ENCODE results near the gene CACNG6. TPM values are rescaled to one million over a fixed set of nuclear protein-coding genes. Genes with fewer than 3 reads are reported as not detected.

Gene CACNG6, protein sequence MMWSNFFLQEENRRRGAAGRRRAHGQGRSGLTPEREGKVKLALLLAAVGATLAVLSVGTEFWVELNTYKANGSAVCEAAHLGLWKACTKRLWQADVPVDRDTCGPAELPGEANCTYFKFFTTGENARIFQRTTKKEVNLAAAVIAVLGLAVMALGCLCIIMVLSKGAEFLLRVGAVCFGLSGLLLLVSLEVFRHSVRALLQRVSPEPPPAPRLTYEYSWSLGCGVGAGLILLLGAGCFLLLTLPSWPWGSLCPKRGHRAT
- total RNA-seq (2022; extraction: Qiagen RNA extraction), result 8.5 to 13.8 TPM (median 13.2 TPM) in 5 replicates

DNA sequence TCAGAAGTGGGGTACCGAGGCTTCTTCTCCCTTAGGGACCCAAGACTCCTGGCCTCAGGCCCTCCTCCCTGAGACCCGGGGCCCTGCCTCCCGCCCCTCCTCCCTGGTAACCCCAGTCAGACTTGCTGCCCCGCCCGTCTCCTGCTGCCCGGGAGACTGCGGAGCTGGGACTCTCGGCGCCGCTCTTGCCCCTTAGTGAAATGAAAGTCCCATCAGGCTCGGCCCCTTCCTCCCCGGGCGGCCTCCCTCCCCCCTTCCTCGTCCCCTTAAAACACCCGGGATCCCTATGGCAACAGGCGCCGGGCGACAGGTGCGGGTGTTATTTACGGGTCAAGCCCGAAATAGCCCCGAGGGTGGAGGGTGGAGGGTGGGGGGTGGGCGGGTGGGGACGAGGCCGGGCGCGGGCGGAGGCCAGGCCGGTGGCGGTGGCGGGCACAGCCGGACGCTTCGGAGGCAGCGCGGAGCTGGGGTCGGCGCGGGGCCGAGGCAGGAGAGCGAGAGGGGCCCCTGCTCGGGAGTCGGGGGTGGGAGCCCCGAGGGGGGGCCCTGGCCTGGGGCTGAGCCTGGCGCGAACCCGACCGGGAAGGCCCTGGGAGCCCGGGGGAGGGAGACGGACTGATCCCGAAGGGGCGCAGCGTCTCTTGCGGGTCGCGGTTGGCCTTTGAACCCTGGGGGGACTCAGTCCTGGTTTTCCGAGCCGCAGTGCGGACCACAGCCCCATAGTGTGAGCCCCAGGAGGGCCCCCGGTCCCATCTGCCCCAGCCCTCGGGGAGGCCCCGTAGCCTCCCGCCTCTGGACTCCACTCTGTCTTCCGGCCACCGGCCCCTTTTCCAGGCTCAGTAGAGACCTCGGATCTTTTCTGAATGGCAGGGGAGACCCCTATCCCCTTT lies at the start of gene CACNG6:
CACNG6 (plus strand) TSS at position 414 of the 890 bp plus-strand sequence. CDS start 1,241 bp downstream, outside the sequence.

DNA sequence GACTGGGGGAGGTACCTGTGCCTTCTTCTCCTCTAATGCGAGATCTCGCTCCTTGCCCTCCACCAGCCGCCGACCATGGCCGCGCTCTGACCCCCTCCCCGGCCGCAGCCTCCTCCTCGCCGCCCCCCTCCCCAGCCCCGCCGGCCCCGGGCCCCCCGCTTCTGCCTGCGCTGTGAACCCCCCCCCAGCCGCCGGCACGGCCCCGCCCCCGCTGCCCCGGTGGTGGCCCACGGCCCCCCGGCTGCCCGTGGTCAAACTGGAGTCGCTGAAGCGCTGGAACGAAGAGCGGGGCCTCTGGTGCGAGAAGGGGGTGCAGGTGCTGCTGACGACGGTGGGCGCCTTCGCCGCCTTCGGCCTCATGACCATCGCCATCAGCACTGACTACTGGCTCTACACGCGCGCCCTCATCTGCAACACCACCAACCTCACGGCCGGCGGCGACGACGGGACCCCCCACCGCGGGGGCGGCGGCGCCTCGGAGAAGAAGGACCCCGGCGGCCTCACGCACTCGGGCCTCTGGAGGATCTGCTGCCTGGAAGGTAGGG lies 28.5 kb upstream of the CACNG6 start, which contains the start of gene CACNG8:
CACNG8 (plus strand) TSS at position 51 of the 545 bp plus-strand sequence.

Other genes starting within 250 kb of the CACNG6 start
- gene NLRP12, start 167.3 kb upstream of the CACNG6 start, total RNA-seq (2022; extraction: Qiagen RNA extraction), result 0.02 to 0.04 TPM (median 0.02 TPM) in 3 of 5 replicates, not detected in the others
- 208 to 357 TPM (median 304 TPM) in 5 replicates for gene MYADM, start 123.8 kb upstream of the CACNG6 start, total RNA-seq (2022; extraction: Qiagen RNA extraction)
- 4.2 to 6.7 TPM (median 5.9 TPM) in 5 replicates for gene PRKCG, start 109.4 kb upstream of the CACNG6 start, total RNA-seq (2022; extraction: Qiagen RNA extraction)
- 5.6 to 10.8 TPM (median 10.7 TPM) in 5 replicates for gene CACNG7, start 82.4 kb upstream of the CACNG6 start, total RNA-seq (2022; extraction: Qiagen RNA extraction)
- gene CACNG8, start 28.7 kb upstream of the CACNG6 start, total RNA-seq (2022; extraction: Qiagen RNA extraction), result 0.90 to 1.4 TPM (median 1.4 TPM) in 5 replicates
- gene VSTM1, start 72.3 kb downstream of the CACNG6 start, total RNA-seq (2022; extraction: Qiagen RNA extraction), result 0.36 to 0.93 TPM (median 0.50 TPM) in 5 replicates
- gene TARM1, start 89.7 kb downstream of the CACNG6 start, total RNA-seq (2022; extraction: Qiagen RNA extraction), result not detected in 5 replicates
- 0.30 to 0.57 TPM (median 0.36 TPM) in 5 replicates for gene OSCAR, start 109.2 kb downstream of the CACNG6 start, total RNA-seq (2022; extraction: Qiagen RNA extraction)
- 208 to 257 TPM (median 223 TPM) in 5 replicates for gene NDUFA3, start 111.2 kb downstream of the CACNG6 start, total RNA-seq (2022; extraction: Qiagen RNA extraction)
- 20.8 to 25.0 TPM (median 21.5 TPM) in 5 replicates for gene TFPT, start 124.0 kb downstream of the CACNG6 start, total RNA-seq (2022; extraction: Qiagen RNA extraction)
- gene PRPF31, start 124.1 kb downstream of the CACNG6 start, total RNA-seq (2022; extraction: Qiagen RNA extraction), result 111 to 121 TPM (median 116 TPM) in 5 replicates
- 54.2 to 70.0 TPM (median 69.5 TPM) in 5 replicates for gene CNOT3, start 146.1 kb downstream of the CACNG6 start, total RNA-seq (2022; extraction: Qiagen RNA extraction)
- gene LENG1, start 168.1 kb downstream of the CACNG6 start, total RNA-seq (2022; extraction: Qiagen RNA extraction), result 7.5 to 9.4 TPM (median 8.5 TPM) in 5 replicates
- gene TMC4, start 181.5 kb downstream of the CACNG6 start, total RNA-seq (2022; extraction: Qiagen RNA extraction), result 1.0 to 1.7 TPM (median 1.2 TPM) in 5 replicates
- gene MBOAT7, start 197.9 kb downstream of the CACNG6 start, total RNA-seq (2022; extraction: Qiagen RNA extraction), result 121 to 181 TPM (median 160 TPM) in 5 replicates
- gene TSEN34, start 199.7 kb downstream of the CACNG6 start, total RNA-seq (2022; extraction: Qiagen RNA extraction), result 77.8 to 137 TPM (median 131 TPM) in 5 replicates
- 2,162 to 2,522 TPM (median 2,268 TPM) in 5 replicates for gene RPS9, start 209.2 kb downstream of the CACNG6 start, total RNA-seq (2022; extraction: Qiagen RNA extraction)
- 0.06 to 0.25 TPM (median 0.09 TPM) in 3 of 5 replicates, not detected in the others for gene LILRB3, start 231.4 kb downstream of the CACNG6 start, total RNA-seq (2022; extraction: Qiagen RNA extraction)

Measured in A549 treated with CORT108297 at 1 μM for 4 hours (cell line).